Gastroesophageal sphincter (tissue), 4 donors: Measurements from ENCODE around the gene PPP4R4. TPM values are rescaled to one million over a fixed set of nuclear protein-coding genes. Genes with fewer than 3 reads are reported as not detected.

Experiments
- ATAC-seq: fragments of 150-250 bp; one replicate; pipeline ENCODE4 v1.9.1; 2016; ENCODE audit warnings: mild to moderate bottlenecking, moderate library complexity
- H3K27ac ChIP-seq, 4 donors: fragments of 200-600 bp; sonication (generic) in 3 of 4; 1 replicate in 3 of 4; 2 replicates in 1 of 4; pipeline ENCODE4 v1.5.1; 2016 to 2019
- H3K27me3 ChIP-seq: fragments of 200-600 bp; sonication (generic); one replicate; pipeline ENCODE4 v1.5.1; 2019
- H3K36me3 ChIP-seq, 2 donors: fragments of 200-600 bp; sonication (generic); one replicate each; pipeline ENCODE4 v1.5.1; 2019; ENCODE audit warnings: control low read depth in 1 of 2
- H3K4me1 ChIP-seq, 3 donors: fragments of 200-600 bp; sonication (generic); 1 replicate in 2 of 3; 2 replicates in 1 of 3; pipeline ENCODE4 v1.5.1; 2016 to 2019; ENCODE audit warnings: control low read depth in 2 of 3
- H3K4me3 ChIP-seq, 2 donors: fragments of 200-600 bp; sonication (generic); one replicate each; pipeline ENCODE4 v1.5.1; 2019; ENCODE audit warnings: mild to moderate bottlenecking in 1 of 2, moderate library complexity in 1 of 2
- H3K9me3 ChIP-seq, 3 donors: fragments of 200-600 bp; sonication (generic); one replicate each; pipeline ENCODE4 v1.5.1; 2017 to 2019; ENCODE audit warnings: control low read depth in 2 of 3
- CTCF ChIP-seq, 4 experiments: fragments of 200-600 bp in 2 of 4; fragments of 450-650 bp in 2 of 4; sonication (generic) in 1 of 4; IDR thresholded peaks; one replicate each; pipeline ENCODE4 v1.5.1; 2017 to 2019; ENCODE audit warnings: antibody characterized with exemption in 4 of 4, mild to moderate bottlenecking in 2 of 4, moderate library complexity in 2 of 4
- EP300 ChIP-seq: sonication (generic); formaldehyde crosslinking; IDR thresholded peaks from one replicate; pipeline ENCODE4 v1.6.1; 2017; ENCODE audit warnings: antibody characterized with exemption, mild to moderate bottlenecking
- POLR2A ChIP-seq, 2 donors: fragments of 450-650 bp; IDR thresholded peaks; one replicate each; pipeline ENCODE4 v1.6.1; 2017; ENCODE audit warnings: antibody characterized with exemption in 2 of 2, mild to moderate bottlenecking in 2 of 2, moderate library complexity in 1 of 2
- POLR2AphosphoS5 ChIP-seq: sonication (generic); formaldehyde crosslinking; IDR thresholded peaks from one replicate; pipeline ENCODE4 v1.6.1; 2017; ENCODE audit warnings: antibody characterized with exemption
- WGBS, 2 donors: methylation state at CpG; one replicate each; pipeline ENCODE4 v1.1.5; 2018; ENCODE audit warnings: low coverage in 1 of 2; 5-methylcytosine and 5-hydroxymethylcytosine counted together
- total RNA-seq, 4 donors: library from RNA; depleted of rRNA; stranded (reverse); fragments of >200 nt; gene quantifications; one replicate each; pipeline ENCODE4 v1.1.0, GENCODE V29; 2016

PPP4R4 gene
- total RNA-seq, 4 donors from 2014 or later: 0.12 to 6.5 (median 1.4) TPM

GRCh38 chr14:94126800-94127199, 47.3 kb upstream of the PPP4R4 start:
- TF ChIP-seq EP300: no peak
- no peak for TF ChIP-seq POLR2AphosphoS5
- no peak for TF ChIP-seq CTCF (IDR thresholded peaks at IDR 0.05)
- no peak for TF ChIP-seq POLR2A (IDR thresholded peaks at IDR 0.05)
- ATAC-seq: no peak
- 89 to 100% methylated on average over 3 of the region's 5 CpGs for WGBS, 2 donors
- H3K9me3 ChIP-seq: no peaks in the 10 kb centered on the region
- H3K4me1 ChIP-seq: peaks cover 0 to 24% (median 3%) of the 10 kb centered on the region in 3 donors
- no peak overlapping the region for H3K27ac ChIP-seq
- H3K27me3 ChIP-seq: no peaks in the 10 kb centered on the region
- no peak overlapping the region for H3K4me3 ChIP-seq
- H3K36me3 ChIP-seq: peaks cover 0 to 21% of the 10 kb centered on the region in 2 donors

- no peak for ATAC-seq
- no peak for TF ChIP-seq POLR2A (IDR thresholded peaks at IDR 0.05)
- no peak for TF ChIP-seq EP300
- no peak for TF ChIP-seq CTCF (IDR thresholded peaks at IDR 0.05)
- TF ChIP-seq POLR2AphosphoS5: no peak
- H3K36me3 ChIP-seq: peaks cover 0 to 21% of the 10 kb centered on the region in 2 donors
- H3K27ac ChIP-seq: no peak overlapping the region
- peaks cover 0 to 24% (median 3%) of the 10 kb centered on the region in 3 donors for H3K4me1 ChIP-seq
- no peaks in the 10 kb centered on the region for H3K9me3 ChIP-seq
- WGBS, 2 donors: 100% methylated on average over 3 of the region's 6 CpGs; no CpG with 5 or more reads in 1 of the 2 donors
- H3K4me3 ChIP-seq: no peak overlapping the region
- H3K27me3 ChIP-seq: no peaks in the 10 kb centered on the region
Measured at GRCh38 chr14:94127330-94127729, 46.8 kb upstream of the PPP4R4 start.

GRCh38 chr14:94128216-94128839, 45.8 kb upstream of the PPP4R4 start:
- 91% methylated on average over 8 of the region's 14 CpGs; no CpG with 5 or more reads in 1 of the 2 donors for WGBS, 2 donors
- Histone ChIP-seq H3K9me3 (no peaks in the 10 kb centered on the region), H3K4me3 (peak overlapping the region in 1 of 2 donors; percentile 59), H3K27ac (peak overlapping the region in 2 of 4 donors; percentile 88 to 91), H3K4me1 (peaks cover 0 to 24% (median 3%) of the 10 kb centered on the region in 3 donors), H3K27me3 (no peaks in the 10 kb centered on the region), H3K36me3 (peaks cover 0 to 21% of the 10 kb centered on the region in 2 donors)
- TF ChIP-seq CTCF (IDR thresholded peaks at IDR 0.05) (no peak), EP300 (no peak), POLR2A (IDR thresholded peaks at IDR 0.05) (no peak), POLR2AphosphoS5 (no peak)
- no peak for ATAC-seq

- peaks cover 0 to 24% (median 3%) of the 10 kb centered on the region in 3 donors for H3K4me1 ChIP-seq
- H3K4me3 ChIP-seq: peak within 1 kb of the TSS; percentile 56 to 59
- no peaks in the 10 kb centered on the region for H3K27me3 ChIP-seq
- peaks cover 0 to 21% of the 10 kb centered on the region in 2 donors for H3K36me3 ChIP-seq
- no peak for TF ChIP-seq POLR2A (IDR thresholded peaks at IDR 0.05)
- TF ChIP-seq CTCF (IDR thresholded peaks at IDR 0.05): peak in 3 of 4 experiments; percentile 33 to 55 (median 45)
- no peak for TF ChIP-seq POLR2AphosphoS5
- no peak for TF ChIP-seq EP300
- peak within 1 kb of the TSS; percentile 57 to 91 (median 88) for H3K27ac ChIP-seq
- 0% methylated on average over 2 of the region's 27 CpGs; no CpG with 5 or more reads in 1 of the 2 donors for WGBS, 2 donors
- H3K9me3 ChIP-seq: no peaks in the 10 kb centered on the region
- ATAC-seq: peak; percentile 93
Measured at GRCh38 chr14:94129111-94129757, 44.9 kb upstream of the PPP4R4 start, which contains the start of gene IFI27L2. TSS of gene IFI27L2 (minus strand) at chr14:94129604. CDS start at chr14:94129564, 40 bp downstream.
